ENCODE results near the gene GPR31.

Gene GPR31

GRCh38 chr6:167157414-167157813 is 366 bp downstream of the GPR31 start:
- Histone ChIP-seq H3K27ac (ENCODE audit: low read depth, low read length) (no peak overlapping the region), H3K36me3 (ENCODE audit: control insufficient read depth, low read length) (no peaks in the 10 kb centered on the region)

GRCh38 chr6:167154895-167155294 is 2.9 kb downstream of the GPR31 start:
- H3K79me2 ChIP-seq (ENCODE audit: control insufficient read depth, low read length), result no peaks in the 10 kb centered on the region
- peaks cover 47% of the 10 kb centered on the region for H3K4me1 ChIP-seq (ENCODE audit: control insufficient read depth, low read length)
- peaks cover 30% of the 10 kb centered on the region for H3K27me3 ChIP-seq (ENCODE audit: control insufficient read depth, low read length)

More at GRCh38 chr6:167157414-167157813, 366 bp downstream of the GPR31 start:
- H4K20me1 ChIP-seq (ENCODE audit: control insufficient read depth, insufficient read depth, low read depth, low read length), result no peaks in the 10 kb centered on the region
- TF ChIP-seq EZH2phosphoT487 (IDR thresholded peaks at IDR 0.05; ENCODE audit: borderline replicate concordance, low read length) (no peak), CTCF (IDR thresholded peaks at IDR 0.05; ENCODE audit: low read depth, low read length, poor library complexity, severe bottlenecking) (no peak)
- no peak overlapping the region for H3K4me3 ChIP-seq (ENCODE audit: low read length)
- H3K4me1 ChIP-seq (ENCODE audit: control insufficient read depth, low read length), result peaks cover 29% of the 10 kb centered on the region
- H3K9me2 ChIP-seq (replicated peaks; ENCODE audit: control insufficient read depth, low read length), result no peaks in the 10 kb centered on the region
- no peaks in the 10 kb centered on the region for H3F3A ChIP-seq (ENCODE audit: control insufficient read depth, insufficient read depth)
- no peaks in the 10 kb centered on the region for H3K9me3 ChIP-seq (ENCODE audit: control insufficient read depth, insufficient read depth, low read length)
- no peaks in the 10 kb centered on the region for H3K79me2 ChIP-seq (ENCODE audit: control insufficient read depth, low read length)
- 0 out of 2 replicates have a peak overlapping the region, but pooled peaks have one; percentile 2 for H3K4me2 ChIP-seq (ENCODE audit: low read length)
- H3K27me3 ChIP-seq (ENCODE audit: control insufficient read depth, low read length), result peaks cover 30% of the 10 kb centered on the region

GRCh38 chr6:167154291-167154690 is 3.5 kb downstream of the GPR31 start:
- Histone ChIP-seq H3F3A (ENCODE audit: control insufficient read depth, insufficient read depth) (no peaks in the 10 kb centered on the region), H3K27ac (ENCODE audit: low read depth, low read length) (no peak overlapping the region), H3K4me2 (ENCODE audit: low read length) (no peak overlapping the region), H3K4me3 (ENCODE audit: low read length) (no peak overlapping the region), H3K36me3 (ENCODE audit: control insufficient read depth, low read length) (no peaks in the 10 kb centered on the region), H3K9me2 (replicated peaks; ENCODE audit: control insufficient read depth, low read length) (no peaks in the 10 kb centered on the region), H3K27me3 (ENCODE audit: control insufficient read depth, low read length) (peaks cover 30% of the 10 kb centered on the region), H4K20me1 (ENCODE audit: control insufficient read depth, insufficient read depth, low read depth, low read length) (no peaks in the 10 kb centered on the region), H3K9me3 (ENCODE audit: control insufficient read depth, insufficient read depth, low read length) (no peaks in the 10 kb centered on the region), H3K4me1 (ENCODE audit: control insufficient read depth, low read length) (peaks cover 47% of the 10 kb centered on the region), H3K79me2 (ENCODE audit: control insufficient read depth, low read length) (no peaks in the 10 kb centered on the region)
- TF ChIP-seq CTCF (IDR thresholded peaks at IDR 0.05; ENCODE audit: low read depth, low read length, poor library complexity, severe bottlenecking) (no peak), EZH2phosphoT487 (IDR thresholded peaks at IDR 0.05; ENCODE audit: borderline replicate concordance, low read length) (no peak)

More at GRCh38 chr6:167154895-167155294, 2.9 kb downstream of the GPR31 start:
- H3K27ac ChIP-seq (ENCODE audit: low read depth, low read length), result no peak overlapping the region
- H3F3A ChIP-seq (ENCODE audit: control insufficient read depth, insufficient read depth), result no peaks in the 10 kb centered on the region
- TF ChIP-seq CTCF (IDR thresholded peaks at IDR 0.05; ENCODE audit: low read depth, low read length, poor library complexity, severe bottlenecking) (no peak), EZH2phosphoT487 (IDR thresholded peaks at IDR 0.05; ENCODE audit: borderline replicate concordance, low read length) (no peak)
- no peak overlapping the region for H3K4me2 ChIP-seq (ENCODE audit: low read length)
- H3K9me2 ChIP-seq (replicated peaks; ENCODE audit: control insufficient read depth, low read length), result no peaks in the 10 kb centered on the region
- no peaks in the 10 kb centered on the region for H4K20me1 ChIP-seq (ENCODE audit: control insufficient read depth, insufficient read depth, low read depth, low read length)
- no peaks in the 10 kb centered on the region for H3K9me3 ChIP-seq (ENCODE audit: control insufficient read depth, insufficient read depth, low read length)
- no peaks in the 10 kb centered on the region for H3K36me3 ChIP-seq (ENCODE audit: control insufficient read depth, low read length)
- H3K4me3 ChIP-seq (ENCODE audit: low read length), result no peak overlapping the region

Data from DOHH2 (cell line).